Measurements from ENCODE around the gene FAM120AOS.

DNA sequence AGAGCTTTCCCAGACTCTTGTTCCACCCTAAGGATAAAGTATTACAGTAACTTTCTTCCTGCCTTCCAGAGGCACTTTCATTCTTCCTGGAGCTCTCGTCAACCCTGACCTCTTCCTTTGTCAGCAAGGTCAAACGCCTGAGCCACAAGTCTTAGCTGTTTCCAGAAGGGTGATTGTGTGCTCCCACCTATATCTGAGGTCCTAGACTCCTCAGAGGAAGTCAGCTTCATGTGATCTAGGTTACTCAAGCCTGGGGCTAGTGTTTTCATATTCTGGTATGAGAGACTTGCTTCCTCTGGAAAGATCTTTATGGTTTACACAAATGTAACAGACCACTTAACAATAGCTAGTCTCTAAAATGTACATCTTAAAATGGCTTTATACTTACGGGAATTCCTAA, 7.3 kb downstream of the FAM120AOS start:
- TF ChIP-seq, protein P1, sequence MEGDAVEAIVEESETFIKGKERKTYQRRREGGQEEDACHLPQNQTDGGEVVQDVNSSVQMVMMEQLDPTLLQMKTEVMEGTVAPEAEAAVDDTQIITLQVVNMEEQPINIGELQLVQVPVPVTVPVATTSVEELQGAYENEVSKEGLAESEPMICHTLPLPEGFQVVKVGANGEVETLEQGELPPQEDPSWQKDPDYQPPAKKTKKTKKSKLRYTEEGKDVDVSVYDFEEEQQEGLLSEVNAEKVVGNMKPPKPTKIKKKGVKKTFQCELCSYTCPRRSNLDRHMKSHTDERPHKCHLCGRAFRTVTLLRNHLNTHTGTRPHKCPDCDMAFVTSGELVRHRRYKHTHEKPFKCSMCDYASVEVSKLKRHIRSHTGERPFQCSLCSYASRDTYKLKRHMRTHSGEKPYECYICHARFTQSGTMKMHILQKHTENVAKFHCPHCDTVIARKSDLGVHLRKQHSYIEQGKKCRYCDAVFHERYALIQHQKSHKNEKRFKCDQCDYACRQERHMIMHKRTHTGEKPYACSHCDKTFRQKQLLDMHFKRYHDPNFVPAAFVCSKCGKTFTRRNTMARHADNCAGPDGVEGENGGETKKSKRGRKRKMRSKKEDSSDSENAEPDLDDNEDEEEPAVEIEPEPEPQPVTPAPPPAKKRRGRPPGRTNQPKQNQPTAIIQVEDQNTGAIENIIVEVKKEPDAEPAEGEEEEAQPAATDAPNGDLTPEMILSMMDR (IDR thresholded peaks at IDR 0.05), result no peak
- TF ChIP-seq EZH2phosphoT487 (IDR thresholded peaks at IDR 0.05) (no peak), EZH2 (IDR thresholded peaks at IDR 0.05) (no peak)

Data from neural progenitor cell (in vitro differentiated cells).